DOHH2 (cell line): Measurements from ENCODE around the gene TMEM151A.

ENCODE experiments used
- EZH2phosphoT487 ChIP-seq: fragments of 200-600 bp; sonication (generic); IDR thresholded peaks from 2 replicates; pipeline ENCODE4 v1.6.1; 2017; ENCODE audit warnings: borderline replicate concordance, mild to moderate bottlenecking, antibody characterized with exemption, low read length, moderate library complexity, mixed read lengths
- TF ChIP-seq, protein P1 (sequence below): fragments of 200-600 bp; sonication (generic); IDR thresholded peaks from one replicate; pipeline ENCODE4 v1.5.1; 2014; ENCODE audit warnings: antibody characterized with exemption, mild to moderate bottlenecking, low read depth, low read length; ENCODE audit not compliant: poor library complexity, severe bottlenecking

DNA sequence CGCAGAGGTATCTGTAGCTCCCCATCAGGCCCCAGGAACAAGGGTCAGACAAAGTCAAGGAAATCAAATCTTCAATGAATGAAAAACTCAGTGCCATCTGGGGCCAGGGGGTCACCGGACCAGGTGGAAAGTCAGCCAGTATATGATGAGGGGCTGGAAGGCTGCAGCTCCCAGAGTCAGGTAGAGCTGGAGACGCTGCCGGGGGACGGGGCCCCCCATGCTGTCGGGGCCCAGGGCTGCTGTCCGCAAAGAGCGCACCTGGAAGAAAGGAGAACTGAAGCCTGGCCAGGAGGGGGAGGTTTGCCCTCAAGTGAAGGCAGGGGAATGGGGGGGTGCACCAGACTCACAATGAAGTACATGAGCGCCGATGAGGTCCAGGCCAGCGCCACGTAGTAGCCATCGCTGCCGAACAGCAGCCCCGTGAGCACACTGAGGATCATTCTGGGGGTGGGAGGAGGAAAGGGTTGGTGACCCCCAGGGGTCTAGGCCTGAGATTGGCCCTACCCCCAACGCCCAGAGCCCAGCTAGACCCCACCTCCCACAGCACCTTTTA, 7.1 kb upstream of the TMEM151A start:
- TF ChIP-seq, protein P1, sequence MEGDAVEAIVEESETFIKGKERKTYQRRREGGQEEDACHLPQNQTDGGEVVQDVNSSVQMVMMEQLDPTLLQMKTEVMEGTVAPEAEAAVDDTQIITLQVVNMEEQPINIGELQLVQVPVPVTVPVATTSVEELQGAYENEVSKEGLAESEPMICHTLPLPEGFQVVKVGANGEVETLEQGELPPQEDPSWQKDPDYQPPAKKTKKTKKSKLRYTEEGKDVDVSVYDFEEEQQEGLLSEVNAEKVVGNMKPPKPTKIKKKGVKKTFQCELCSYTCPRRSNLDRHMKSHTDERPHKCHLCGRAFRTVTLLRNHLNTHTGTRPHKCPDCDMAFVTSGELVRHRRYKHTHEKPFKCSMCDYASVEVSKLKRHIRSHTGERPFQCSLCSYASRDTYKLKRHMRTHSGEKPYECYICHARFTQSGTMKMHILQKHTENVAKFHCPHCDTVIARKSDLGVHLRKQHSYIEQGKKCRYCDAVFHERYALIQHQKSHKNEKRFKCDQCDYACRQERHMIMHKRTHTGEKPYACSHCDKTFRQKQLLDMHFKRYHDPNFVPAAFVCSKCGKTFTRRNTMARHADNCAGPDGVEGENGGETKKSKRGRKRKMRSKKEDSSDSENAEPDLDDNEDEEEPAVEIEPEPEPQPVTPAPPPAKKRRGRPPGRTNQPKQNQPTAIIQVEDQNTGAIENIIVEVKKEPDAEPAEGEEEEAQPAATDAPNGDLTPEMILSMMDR, result no peak
- no peak for TF ChIP-seq EZH2phosphoT487
